ENCODE results near the gene ZNF219. TPM values are rescaled to one million over a fixed set of nuclear protein-coding genes. Genes with fewer than 3 reads are reported as not detected.

Gene ZNF219
- total RNA-seq, 1 donor from 2014 or later = 44.9 TPM

DNA sequence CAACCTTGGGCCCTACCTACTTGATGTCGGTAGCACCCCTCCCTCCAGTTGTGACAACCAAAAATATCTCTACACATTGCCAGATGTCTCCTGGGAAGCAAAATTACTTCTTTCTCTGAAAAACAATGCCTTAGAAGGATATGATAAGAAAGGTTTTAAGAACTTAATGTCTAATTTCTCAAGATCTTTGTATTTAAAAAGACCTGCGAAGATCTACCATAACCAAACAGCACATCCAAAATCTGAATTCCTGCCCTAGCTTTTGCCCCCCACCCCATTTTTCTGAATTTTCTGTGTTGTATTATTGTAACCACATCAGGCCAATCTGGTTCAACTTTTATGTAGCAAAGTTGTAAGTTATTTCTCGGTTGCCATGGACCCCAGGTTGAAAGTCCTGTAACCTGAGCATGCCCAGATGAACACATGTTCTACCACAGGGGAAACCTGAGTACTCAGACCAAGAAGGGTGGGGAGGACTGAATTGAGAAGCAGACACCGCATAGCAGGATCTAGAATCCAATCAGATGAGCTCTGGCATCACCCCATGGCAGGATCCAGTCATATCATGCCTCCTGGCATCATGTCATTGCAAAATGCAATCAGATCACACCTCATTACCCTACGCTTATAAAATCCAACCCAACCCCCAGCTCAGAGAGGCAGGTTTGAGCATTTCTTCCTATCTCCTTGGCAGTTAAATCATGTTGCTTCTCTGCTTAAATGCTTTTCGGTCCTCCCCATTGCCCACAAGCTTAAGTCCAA, 11.1 kb upstream of the ZNF219 start:
- Histone ChIP-seq H3K27me3 (ENCODE audit: low read depth) (no peaks in the 10 kb centered on the region), H3K9me3 (replicated peaks) (no peaks in the 10 kb centered on the region), H3K4me1 (peaks cover 29% of the 10 kb centered on the region), H3K4me3 (no peak overlapping the region), H3K27ac (replicated peaks) (no peak overlapping the region), H3K36me3 (no peaks in the 10 kb centered on the region)
- TF ChIP-seq CTCF (IDR thresholded peaks at IDR 0.05; ENCODE audit: borderline replicate concordance) = no peak
- intact Hi-C loops (cut with micrococcal nuclease) = no loop called here
- no peak for DNase-seq

DNA sequence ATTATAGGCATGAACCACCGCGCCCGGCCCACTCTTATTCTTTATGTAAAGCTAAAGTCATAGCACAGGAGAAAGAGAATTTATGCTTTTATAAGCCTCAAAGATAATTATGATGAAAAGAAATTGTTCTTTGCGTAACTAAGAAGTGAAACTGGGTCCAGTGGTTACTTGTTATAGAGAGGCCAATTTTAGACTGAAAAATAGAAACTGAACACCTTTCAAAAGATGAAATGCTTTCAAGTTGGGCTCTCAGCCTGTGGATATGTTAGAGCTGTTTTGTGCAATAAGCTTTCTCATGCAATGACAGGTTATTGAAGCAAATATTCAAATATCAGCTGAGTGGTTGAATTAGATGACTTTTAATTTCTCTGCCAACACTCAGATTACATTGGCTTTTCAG, 10.3 kb upstream of the ZNF219 start:
- intact Hi-C loops (cut with micrococcal nuclease) = no loop called here
- H3K4me3 ChIP-seq = no peak overlapping the region
- no peak for TF ChIP-seq CTCF (IDR thresholded peaks at IDR 0.05; ENCODE audit: borderline replicate concordance)
- H3K36me3 ChIP-seq = no peaks in the 10 kb centered on the region
- peaks cover 36% of the 10 kb centered on the region for H3K4me1 ChIP-seq
- no peaks in the 10 kb centered on the region for H3K9me3 ChIP-seq (replicated peaks)
- no peak for DNase-seq
- no peaks in the 10 kb centered on the region for H3K27me3 ChIP-seq (ENCODE audit: low read depth)
- H3K27ac ChIP-seq (replicated peaks) = no peak overlapping the region

- Histone ChIP-seq H3K9me3 (replicated peaks) (no peaks in the 10 kb centered on the region), H3K4me3 (no peak overlapping the region), H3K27ac (replicated peaks) (peak overlapping the region; percentile 99), H3K36me3 (no peaks in the 10 kb centered on the region), H3K27me3 (ENCODE audit: low read depth) (no peaks in the 10 kb centered on the region), H3K4me1 (peaks cover 47% of the 10 kb centered on the region)
- intact Hi-C loops (cut with micrococcal nuclease) = no loop called here
- DNase-seq = no peak
- TF ChIP-seq CTCF (IDR thresholded peaks at IDR 0.05; ENCODE audit: borderline replicate concordance) = no peak
Measured at GRCh38 chr14:21107283-21107800, 8.9 kb upstream of the ZNF219 start.

DNA sequence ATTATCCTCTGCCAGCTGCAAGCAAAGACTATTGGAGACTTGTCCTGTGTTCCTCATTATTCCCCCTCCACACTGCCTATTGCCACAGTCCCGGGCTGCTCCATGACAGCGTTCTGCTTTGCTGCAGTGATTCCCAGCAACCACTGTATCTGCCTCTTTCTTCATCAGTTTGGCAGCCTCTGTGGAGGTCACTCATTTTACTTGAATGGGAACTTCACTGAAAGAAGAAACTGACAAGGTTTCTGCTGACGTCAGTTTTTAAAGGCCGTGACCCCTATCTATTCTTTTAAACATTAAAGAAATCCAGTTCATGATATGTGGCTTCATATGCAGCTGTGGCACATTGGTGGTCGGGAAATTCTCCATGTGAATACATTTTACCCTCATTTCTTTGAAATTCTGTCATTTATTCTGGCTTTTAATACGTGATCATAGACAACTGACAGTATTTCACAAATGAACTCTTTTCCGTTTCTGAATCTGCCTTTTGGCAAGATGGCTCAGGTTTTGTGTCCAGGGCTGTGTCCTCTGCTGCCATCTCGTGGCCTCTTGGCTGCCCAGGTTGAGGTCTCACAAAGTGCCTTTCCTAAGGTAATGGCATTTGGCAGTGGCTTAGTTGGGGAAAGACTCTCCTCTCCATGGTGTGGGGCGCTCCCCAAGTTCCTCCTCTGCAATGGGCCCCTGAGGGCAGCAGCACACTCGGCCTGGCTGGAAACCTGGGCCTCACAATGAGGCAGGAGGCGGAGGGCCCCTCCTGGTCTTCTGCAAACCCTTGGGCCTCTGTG, 8.2 kb upstream of the ZNF219 start:
- peak; percentile 83 for DNase-seq
- H3K36me3 ChIP-seq = no peaks in the 10 kb centered on the region
- H3K4me3 ChIP-seq = peak overlapping the region; percentile 41
- no peaks in the 10 kb centered on the region for H3K9me3 ChIP-seq (replicated peaks)
- peak; percentile 97 for TF ChIP-seq CTCF (IDR thresholded peaks at IDR 0.05; ENCODE audit: borderline replicate concordance)
- H3K4me1 ChIP-seq = peaks cover 47% of the 10 kb centered on the region
- intact Hi-C loops (cut with micrococcal nuclease) = no loop called here
- H3K27me3 ChIP-seq (ENCODE audit: low read depth) = no peaks in the 10 kb centered on the region
- peak overlapping the region; percentile 99 for H3K27ac ChIP-seq (replicated peaks)

DNA sequence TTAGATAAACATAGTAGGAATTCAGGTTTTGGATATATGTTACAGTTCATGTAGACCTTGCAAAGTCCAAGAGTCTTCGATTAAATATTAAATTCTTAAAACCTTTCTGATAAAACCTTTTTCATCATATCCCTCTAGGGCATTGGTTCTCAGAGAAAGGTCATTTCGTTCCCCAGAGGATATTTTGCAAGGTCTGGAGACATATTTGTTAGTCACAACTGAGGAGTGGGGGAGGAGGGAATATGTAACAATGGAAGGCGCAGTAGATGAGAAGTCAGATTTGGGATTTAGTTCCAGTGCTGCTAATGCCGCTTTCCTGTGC, 7.7 kb upstream of the ZNF219 start:
- Histone ChIP-seq H3K9me3 (replicated peaks) (no peaks in the 10 kb centered on the region), H3K36me3 (no peaks in the 10 kb centered on the region), H3K4me3 (peak overlapping the region; percentile 41), H3K27ac (replicated peaks) (peak overlapping the region; percentile 99), H3K27me3 (ENCODE audit: low read depth) (no peaks in the 10 kb centered on the region), H3K4me1 (peaks cover 47% of the 10 kb centered on the region)
- no peak for TF ChIP-seq CTCF (IDR thresholded peaks at IDR 0.05; ENCODE audit: borderline replicate concordance)
- intact Hi-C loops (cut with micrococcal nuclease) = no loop called here
- no peak for DNase-seq

Data from left ventricle myocardium inferior (tissue), 1 donor.